Cardiac septum (tissue), 1 donor: ENCODE data around the gene PCNX2. TPM values are rescaled to one million over a fixed set of nuclear protein-coding genes. Genes with fewer than 3 reads are reported as not detected.

Experiments used
- DNase-seq: peaks from one replicate; pipeline ENCODE4 v3.0.0-alpha.2; 2020; ENCODE audit warnings: low spot score
- intact Hi-C: fragments of 100-400 bp; cut with DNase I; formaldehyde crosslinking; loops from one replicate; pipeline ENCODE4 v1.14.0; 2022
- total RNA-seq: library from RNA; stranded (reverse); fragmentation: NEBNext Ultra II Directional; extraction: Animal tissue kit (Norgen Biotek cat#: 25700); gene quantifications from one replicate; pipeline ENCODE4 v1.2.1, GENCODE V29; 2021
- donor health status: DM: no; HTN: no; CAD: no.

PCNX2 gene
- total RNA-seq, 1 donor from 2014 or later: 4.2 TPM

GRCh38 chr1:232984577-232985425 lies 310.7 kb downstream of the PCNX2 start:
- no peak for DNase-seq
- intact Hi-C loops: no loop called here

DNA sequence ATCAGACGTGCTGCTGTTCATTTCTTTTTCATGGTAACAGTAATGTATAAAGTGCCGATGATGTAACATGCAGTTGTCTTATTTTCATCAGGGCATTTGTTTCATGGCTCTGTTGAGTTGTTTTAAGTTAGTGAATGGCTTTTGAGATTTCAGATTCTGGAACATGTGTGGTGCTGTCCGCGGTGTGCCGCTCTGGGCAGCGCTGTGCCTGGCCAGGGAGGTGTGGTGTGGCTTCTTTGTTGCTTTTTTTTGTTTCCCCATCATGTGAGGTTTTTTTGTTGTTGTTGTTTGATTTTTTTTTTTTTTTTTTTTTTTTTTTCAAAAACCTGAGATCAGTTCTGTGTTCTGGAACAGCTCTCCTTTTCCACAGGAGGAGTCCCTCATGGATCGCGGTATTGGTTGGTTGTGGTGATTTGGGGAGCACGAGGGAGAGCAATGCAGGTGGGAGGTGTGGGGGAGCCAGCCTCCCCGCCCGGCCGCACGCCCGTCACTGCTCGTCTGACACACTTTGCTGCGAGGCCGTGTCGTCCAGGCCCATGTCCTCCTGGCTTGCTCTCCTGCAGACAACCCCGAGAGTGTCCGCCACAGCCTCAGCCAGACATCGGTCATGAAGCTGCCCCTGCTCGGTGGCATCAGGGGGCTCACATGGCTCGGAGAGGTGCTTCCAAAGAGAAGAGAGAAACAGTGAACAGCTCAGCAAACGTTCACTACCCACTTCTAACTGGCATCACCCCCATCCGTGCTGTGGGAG lies 311.5 kb downstream of the PCNX2 start:
- intact Hi-C loops: no loop called here
- DNase-seq: no peak

- no peak for DNase-seq
- intact Hi-C loops: no loop called here
Measured at GRCh38 chr1:232983375-232983774, 312.1 kb downstream of the PCNX2 start.

DNA sequence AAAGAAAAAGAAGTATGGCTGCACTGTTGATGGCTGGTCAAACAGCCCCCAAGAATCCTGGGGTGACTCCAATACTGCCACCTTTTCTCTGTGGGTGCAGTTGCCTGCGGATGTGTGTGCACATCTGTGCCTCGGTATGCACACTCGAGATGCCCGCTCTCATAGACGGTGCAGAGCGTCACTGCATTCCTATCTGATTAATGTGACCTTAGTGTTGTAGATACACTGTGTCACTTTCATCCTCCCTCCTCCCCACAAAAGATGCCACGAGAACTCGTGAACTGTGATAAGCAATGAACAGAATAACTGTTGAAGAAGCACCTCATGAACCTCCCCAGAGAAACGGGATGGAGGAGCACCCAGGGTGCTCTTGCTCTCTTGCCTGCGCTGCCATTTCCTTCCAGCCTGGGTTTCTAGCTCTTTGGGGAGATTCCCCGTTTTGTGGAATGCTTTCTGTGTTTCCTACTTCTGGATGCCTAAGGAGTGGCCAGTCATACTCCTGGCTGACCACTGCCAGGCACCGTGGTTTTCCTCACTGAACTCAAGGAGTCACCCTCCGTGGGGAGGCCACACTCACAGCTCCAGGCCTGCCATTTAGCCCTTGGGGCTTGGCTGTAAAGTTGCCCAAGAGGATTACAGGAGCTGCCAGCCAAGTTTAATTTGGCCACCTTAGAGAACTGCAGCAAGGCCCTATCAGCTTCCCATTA lies 313.1 kb downstream of the PCNX2 start:
- intact Hi-C loops: no loop called here
- no peak for DNase-seq

DNA sequence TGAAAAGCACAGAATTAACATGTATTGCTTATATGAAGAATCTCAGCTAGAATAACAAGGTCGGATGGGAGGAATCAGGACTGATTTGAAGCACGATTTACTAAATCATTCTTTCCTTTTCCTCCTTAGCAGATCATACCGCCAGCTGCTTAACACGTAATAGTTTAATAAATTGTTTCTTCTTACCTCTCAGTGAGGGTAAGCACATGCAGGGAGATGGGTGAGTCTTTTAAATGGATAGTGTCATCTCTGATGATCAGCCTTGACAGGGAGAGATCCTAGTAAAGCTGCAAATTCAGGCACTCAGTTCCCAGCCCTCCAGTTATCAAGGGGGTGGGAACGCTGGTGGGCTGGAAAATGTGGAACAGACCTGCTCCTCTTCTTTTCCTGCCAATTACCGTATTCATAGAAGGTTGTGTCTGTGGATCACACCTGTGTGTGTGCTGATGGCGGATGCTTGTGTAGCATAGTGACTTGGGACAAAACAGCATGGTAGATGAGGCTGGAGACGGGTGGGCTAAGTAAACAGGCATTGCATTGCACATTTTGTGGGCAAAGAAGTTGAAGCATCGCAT lies 314.5 kb downstream of the PCNX2 start:
- no peak for DNase-seq
- intact Hi-C loops: no loop called here

GRCh38 chr1:232980355-232980978 lies 315.1 kb downstream of the PCNX2 start:
- DNase-seq: no peak
- intact Hi-C loops: no loop called here

DNA sequence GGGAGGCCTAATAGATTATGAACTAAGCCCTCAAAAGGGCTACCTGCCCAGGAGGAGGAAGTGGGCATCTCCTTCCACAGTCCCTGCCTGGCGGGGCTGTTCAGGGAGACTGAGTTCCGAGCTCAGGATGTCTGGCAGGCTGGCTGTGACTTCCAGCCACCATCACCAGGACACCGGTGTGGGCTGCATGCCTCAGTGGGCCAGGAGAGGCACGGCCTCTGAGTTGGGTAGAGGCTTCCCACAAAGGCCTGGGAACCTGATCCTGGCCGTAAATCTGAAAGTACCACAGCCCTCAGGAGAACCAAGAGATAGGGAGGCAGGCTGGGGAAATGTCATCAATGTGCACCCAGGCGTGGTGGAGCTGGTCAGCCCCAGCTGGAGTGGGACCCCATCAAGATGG lies 316.0 kb downstream of the PCNX2 start:
- no peak for DNase-seq
- intact Hi-C loops: no loop called here

DNA sequence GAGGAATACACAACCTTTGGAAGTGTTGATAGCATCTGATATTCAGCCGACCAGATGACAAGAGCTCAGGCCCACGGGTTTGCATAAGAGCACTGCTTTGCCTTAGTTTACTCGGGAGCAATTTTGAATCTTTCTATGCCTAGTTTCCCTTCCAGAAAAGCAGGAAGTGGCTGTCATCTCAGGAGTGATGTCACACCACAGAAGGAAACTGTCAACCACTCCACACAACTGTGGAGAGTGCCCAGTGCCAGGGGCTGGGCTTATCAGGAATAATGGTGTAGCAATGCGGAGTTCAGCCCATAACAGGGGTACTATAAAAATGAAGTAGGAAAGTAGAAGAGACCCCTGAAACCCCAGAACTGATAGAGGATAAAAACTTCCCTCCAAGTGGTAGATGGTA lies 316.7 kb downstream of the PCNX2 start:
- no peak for DNase-seq
- intact Hi-C loops: no loop called here

DNA sequence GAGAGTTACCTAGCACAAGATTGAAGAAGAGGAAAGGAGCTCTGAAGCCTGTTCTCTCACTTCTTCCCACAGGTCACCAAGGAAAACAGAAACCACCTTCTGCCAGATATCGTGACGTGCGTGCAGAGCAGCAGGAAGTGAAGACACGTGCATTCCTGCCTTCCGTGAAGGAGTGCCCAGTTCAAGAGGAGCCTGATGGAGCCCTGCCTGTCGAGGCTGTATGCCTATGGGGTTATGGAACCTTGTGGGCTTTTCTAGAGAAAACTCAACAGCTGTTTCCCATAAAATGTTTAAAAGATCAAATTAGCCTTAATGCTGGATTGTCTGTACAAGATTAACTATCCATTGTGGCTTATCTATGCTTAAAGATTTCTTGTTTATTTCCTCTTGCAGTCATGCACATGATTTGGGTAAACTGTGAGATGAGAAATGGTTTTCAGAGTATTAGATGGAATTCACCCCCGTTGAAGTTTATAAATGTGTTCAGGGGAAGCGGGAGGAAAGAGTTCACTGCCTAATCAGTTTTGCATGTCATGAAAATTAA lies 317.4 kb downstream of the PCNX2 start:
- intact Hi-C loops: no loop called here
- no peak for DNase-seq

GRCh38 chr1:232974971-232975370 lies 320.6 kb downstream of the PCNX2 start:
- intact Hi-C loops: no loop called here
- DNase-seq: no peak

GRCh38 chr1:232973652-232974611 lies 321.6 kb downstream of the PCNX2 start:
- DNase-seq: no peak
- intact Hi-C loops: no loop called here

DNA sequence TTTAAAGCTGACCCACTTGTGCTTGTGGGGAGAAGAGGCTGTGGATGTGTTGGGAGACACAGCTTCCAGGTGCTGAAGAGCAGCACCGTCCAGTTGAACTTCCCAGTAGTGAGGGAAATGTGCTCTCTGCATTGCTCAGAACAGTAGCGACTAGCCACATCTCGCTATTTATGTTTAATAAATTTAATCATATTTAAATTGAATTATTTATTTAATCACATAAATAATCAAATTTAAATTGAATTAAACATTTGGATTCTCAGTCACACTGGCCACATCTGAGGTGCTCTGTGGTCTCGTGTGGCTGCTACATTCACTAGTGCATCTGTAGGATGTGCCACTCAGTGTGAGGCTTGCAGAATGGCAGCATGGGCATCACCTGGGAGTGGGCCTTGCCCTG lies 325.0 kb downstream of the PCNX2 start:
- DNase-seq: no peak
- intact Hi-C loops: no loop called here

- no peak for DNase-seq
Measured at GRCh38 chr1:232969799-232970198, 325.7 kb downstream of the PCNX2 start.

DNA sequence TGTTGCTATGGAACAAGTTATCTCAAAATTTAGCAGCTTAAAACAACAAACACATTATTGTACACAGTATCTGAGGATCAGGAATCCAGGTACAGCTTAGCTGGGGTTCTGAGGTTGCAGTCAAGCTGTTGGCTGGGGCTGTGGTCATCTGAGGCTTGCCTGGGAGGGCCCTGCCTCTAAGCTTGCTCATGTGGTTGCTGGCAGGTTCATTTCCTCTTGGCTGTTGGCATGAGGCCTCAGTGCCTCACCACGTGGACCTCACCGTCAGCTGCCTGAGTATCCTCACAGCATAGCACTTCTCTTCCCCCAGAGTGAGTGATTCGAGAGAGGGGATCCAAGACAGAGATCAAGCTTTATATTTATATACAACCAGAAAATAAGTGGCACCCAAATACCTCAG lies 326.6 kb downstream of the PCNX2 start:
- no peak for DNase-seq
- intact Hi-C loops: no loop called here

More at GRCh38 chr1:232969799-232970198, 325.7 kb downstream of the PCNX2 start:
- intact Hi-C loops: no loop called here

DNA sequence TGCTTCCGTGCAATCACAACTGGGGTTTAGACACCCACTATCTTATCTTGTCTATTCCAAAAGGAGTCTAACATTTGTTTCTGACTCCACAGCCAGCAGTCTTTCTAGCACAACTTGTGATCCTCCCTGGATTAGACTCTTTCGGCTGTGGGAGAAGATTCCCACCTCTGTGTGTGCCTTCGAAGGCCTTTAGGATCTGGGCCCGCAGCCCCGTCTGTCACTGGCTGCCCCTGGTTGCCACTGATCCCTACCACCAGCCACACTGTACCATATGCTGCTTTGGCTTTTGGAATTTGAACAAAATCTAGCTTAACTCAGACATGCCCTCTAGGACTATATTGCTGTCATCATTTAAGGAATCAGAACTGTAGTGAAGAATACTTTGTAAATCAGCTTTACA lies 327.1 kb downstream of the PCNX2 start:
- intact Hi-C loops: no loop called here

GRCh38 chr1:232966663-232967062 lies 328.9 kb downstream of the PCNX2 start:
- DNase-seq: no peak
- intact Hi-C loops: no loop called here

More for the DNA sequence above, 327.1 kb downstream of the PCNX2 start:
- DNase-seq: no peak

- intact Hi-C loops: no loop called here
Measured at GRCh38 chr1:232965912-232966217, 329.7 kb downstream of the PCNX2 start.

GRCh38 chr1:232965124-232965911 lies 330.2 kb downstream of the PCNX2 start:
- intact Hi-C loops: no loop called here

More at GRCh38 chr1:232965912-232966217, 329.7 kb downstream of the PCNX2 start:
- DNase-seq: no peak

More at GRCh38 chr1:232965124-232965911, 330.2 kb downstream of the PCNX2 start:
- no peak for DNase-seq
